Erythroblast (primary cell): ENCODE measurements around the gene TREH.

ENCODE experiments used
- GATA1 ChIP-seq: IDR thresholded peaks from 2 replicates; pipeline ENCODE4 v1.6.1; 2011; ENCODE audit warnings: low read depth, mild to moderate bottlenecking, control low read depth, low read length, moderate library complexity
- POLR2A ChIP-seq: IDR thresholded peaks from 2 replicates; pipeline ENCODE4 v1.6.1; 2011; ENCODE audit warnings: mild to moderate bottlenecking, low read length

DNA sequence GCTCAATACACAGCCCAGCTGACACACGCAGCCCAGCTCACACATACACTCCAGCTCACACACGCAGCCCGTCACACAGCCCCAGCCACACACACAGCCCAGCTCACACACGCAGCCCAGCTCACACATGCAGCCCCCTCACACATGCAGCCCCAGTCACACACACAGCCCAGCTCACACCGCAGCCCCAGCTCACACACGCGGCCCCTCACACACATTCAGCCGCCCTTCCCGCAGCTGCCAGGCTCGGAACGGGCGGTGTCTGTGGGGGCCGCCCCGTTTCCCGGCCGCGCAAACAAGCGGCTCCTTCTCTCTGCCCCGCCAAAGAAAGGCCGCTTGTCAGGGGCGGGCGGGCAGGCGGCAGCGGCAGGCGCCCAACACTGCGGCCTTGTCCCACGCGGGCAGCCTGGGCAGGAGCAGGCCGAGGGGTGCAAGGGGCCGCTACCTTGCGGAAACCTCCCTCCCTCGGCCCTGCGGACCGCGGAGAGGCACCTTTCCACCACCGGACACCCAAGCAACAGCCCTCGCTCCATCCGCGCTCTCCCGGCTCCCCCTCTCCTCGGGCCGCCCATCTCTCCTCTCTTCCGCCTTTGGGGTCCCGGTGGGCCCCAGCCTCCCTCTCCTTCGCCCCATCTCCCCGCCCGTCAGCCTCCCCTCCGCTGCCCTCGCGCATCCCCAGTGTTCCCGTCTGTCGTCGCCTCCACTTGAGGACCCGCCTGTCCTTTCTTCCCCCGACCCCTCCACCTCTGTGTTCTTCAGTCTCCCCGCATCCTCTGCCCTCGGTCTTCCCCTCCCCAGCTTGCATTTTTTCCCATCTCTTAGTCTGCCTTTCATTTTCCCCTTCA is 69.8 kb downstream of the TREH start:
- no peak for TF ChIP-seq POLR2A
- no peak for TF ChIP-seq GATA1
